ENCODE data around the gene LEMD1.

LEMD1 gene

GRCh38 chr1:205451759-205452164, 29.9 kb upstream of the LEMD1 start:
- no peak for DNase-seq (ENCODE audit: low spot score)
- TF ChIP-seq CTCF (IDR thresholded peaks at IDR 0.05; ENCODE audit: borderline replicate concordance, control extremely low read depth, extremely low read depth, insufficient read depth, missing control alignments): no peak
- in situ Hi-C loops (cut with MboI; ENCODE audit: low sequenced_read_pairs, unreplicated experiment): no loop called here

- in situ Hi-C loops (cut with MboI; ENCODE audit: low sequenced_read_pairs, unreplicated experiment): no loop called here
- no peak for TF ChIP-seq CTCF (IDR thresholded peaks at IDR 0.05; ENCODE audit: borderline replicate concordance, control extremely low read depth, extremely low read depth, insufficient read depth, missing control alignments)
- DNase-seq (ENCODE audit: low spot score): no peak
These were observed 29.3 kb upstream of the LEMD1 start for GRCh38 chr1:205451202-205451601.

GRCh38 chr1:205450448-205450847, 28.6 kb upstream of the LEMD1 start:
- in situ Hi-C loops (cut with MboI; ENCODE audit: low sequenced_read_pairs, unreplicated experiment): no loop called here
- no peak for DNase-seq (ENCODE audit: low spot score)
- no peak for TF ChIP-seq CTCF (IDR thresholded peaks at IDR 0.05; ENCODE audit: borderline replicate concordance, control extremely low read depth, extremely low read depth, insufficient read depth, missing control alignments)

- no peak for TF ChIP-seq CTCF (IDR thresholded peaks at IDR 0.05; ENCODE audit: borderline replicate concordance, control extremely low read depth, extremely low read depth, insufficient read depth, missing control alignments)
- in situ Hi-C loops (cut with MboI; ENCODE audit: low sequenced_read_pairs, unreplicated experiment): no loop called here
These were observed 28.0 kb upstream of the LEMD1 start for GRCh38 chr1:205449750-205450443.

GRCh38 chr1:205449254-205449749, 27.4 kb upstream of the LEMD1 start:
- no peak for TF ChIP-seq CTCF (IDR thresholded peaks at IDR 0.05; ENCODE audit: borderline replicate concordance, control extremely low read depth, extremely low read depth, insufficient read depth, missing control alignments)
- DNase-seq (ENCODE audit: low spot score): no peak
- in situ Hi-C loops (cut with MboI; ENCODE audit: low sequenced_read_pairs, unreplicated experiment): no loop called here

More at GRCh38 chr1:205449750-205450443, 28.0 kb upstream of the LEMD1 start:
- no peak for DNase-seq (ENCODE audit: low spot score)

GRCh38 chr1:205448540-205449253, 26.8 kb upstream of the LEMD1 start:
- no peak for DNase-seq (ENCODE audit: low spot score)
- in situ Hi-C loops (cut with MboI; ENCODE audit: low sequenced_read_pairs, unreplicated experiment): no loop called here
- TF ChIP-seq CTCF (IDR thresholded peaks at IDR 0.05; ENCODE audit: borderline replicate concordance, control extremely low read depth, extremely low read depth, insufficient read depth, missing control alignments): no peak

Measured in GM13976 (cell line).